HepG2 (cell line): ENCODE measurements around the gene ZFPL1. TPM values are rescaled to one million over a fixed set of nuclear protein-coding genes. Genes with fewer than 3 reads are reported as not detected.

Source experiments
- ATAD3A ChIP-seq: sonication (generic); formaldehyde crosslinking; IDR thresholded peaks from 2 replicates; pipeline ENCODE4 v1.4.0; 2020; ENCODE audit warnings: missing genetic modification reagents
- BCLAF1 ChIP-seq: fragments of 450-650 bp; IDR thresholded peaks from 2 replicates; pipeline ENCODE4 v1.6.1; 2017; ENCODE audit warnings: mild to moderate bottlenecking
- ELF3 ChIP-seq: IDR thresholded peaks from 2 replicates; pipeline ENCODE4 v1.6.1; 2016; ENCODE audit warnings: missing genetic modification reagents, missing compliant biosample characterization
- ELK4 ChIP-seq: sonication (generic); formaldehyde crosslinking; IDR thresholded peaks from 2 replicates; pipeline ENCODE4 v1.9.0; 2021; ENCODE audit warnings: missing genetic modification reagents, borderline replicate concordance
- GATA4 ChIP-seq: sonication (generic); IDR thresholded peaks from 2 replicates; pipeline ENCODE4 v1.6.1; 2016; ENCODE audit warnings: antibody characterized with exemption, low read depth, borderline replicate concordance
- IRF1 ChIP-seq: sonication (generic); formaldehyde crosslinking; IDR thresholded peaks from 2 replicates; pipeline ENCODE4 v1.4.0; 2020; ENCODE audit warnings: low read depth, mild to moderate bottlenecking, missing genetic modification reagents
- KDM5A ChIP-seq: fragments of 200-600 bp; sonication (generic); IDR thresholded peaks from 2 replicates; pipeline ENCODE4 v1.7.0; 2018; ENCODE audit warnings: antibody characterized with exemption, mild to moderate bottlenecking, low read length, borderline replicate concordance
- MED13 ChIP-seq: sonication (generic); formaldehyde crosslinking; IDR thresholded peaks from 2 replicates; pipeline ENCODE4 v1.5.0; 2020; ENCODE audit warnings: missing genetic modification reagents
- MTF2 ChIP-seq: sonication (generic); formaldehyde crosslinking; IDR thresholded peaks from 2 replicates; pipeline ENCODE4 v1.5.0; 2020; ENCODE audit warnings: missing genetic modification reagents, borderline replicate concordance
- NFAT5 ChIP-seq: sonication (generic); formaldehyde crosslinking; IDR thresholded peaks from 2 replicates; pipeline ENCODE4 v1.4.0; 2020; ENCODE audit warnings: missing genetic modification reagents
- NR3C1 ChIP-seq: sonication (generic); formaldehyde crosslinking; IDR thresholded peaks from 2 replicates; pipeline ENCODE4 v1.4.0; 2020; ENCODE audit warnings: missing genetic modification reagents
- PHF21A ChIP-seq: sonication (generic); formaldehyde crosslinking; IDR thresholded peaks from 2 replicates; pipeline ENCODE4 v1.5.0; 2020; ENCODE audit warnings: mild to moderate bottlenecking, missing genetic modification reagents
- PLRG1 ChIP-seq: fragments of 450-650 bp; conservative IDR thresholded peaks from 2 replicates; pipeline ENCODE4 v1.6.1; 2016
- SCMH1 ChIP-seq: sonication (generic); formaldehyde crosslinking; IDR thresholded peaks from 2 replicates; pipeline ENCODE4 v1.9.0; 2021; ENCODE audit warnings: missing genetic modification reagents, mild to moderate bottlenecking, borderline replicate concordance
- STAT5B ChIP-seq: sonication (generic); formaldehyde crosslinking; IDR thresholded peaks from 2 replicates; pipeline ENCODE4 v1.4.0; 2020; ENCODE audit warnings: missing genetic modification reagents
- TAF15 ChIP-seq: fragments of 200-400 bp; formaldehyde crosslinking; IDR thresholded peaks from one replicate; pipeline ENCODE4 v1.6.1; 2018; ENCODE audit warnings: mild to moderate bottlenecking, low read depth, low read length; ENCODE audit not compliant: poor library complexity, severe bottlenecking
- ZFP36L1 ChIP-seq: sonication (generic); formaldehyde crosslinking; IDR thresholded peaks from 2 replicates; pipeline ENCODE4 v1.8.0; 2022; ENCODE audit warnings: mild to moderate bottlenecking, missing genetic modification reagents, moderate library complexity
- ZNF343 ChIP-seq: sonication (generic); formaldehyde crosslinking; IDR thresholded peaks from 2 replicates; pipeline ENCODE4 v1.4.0; 2020; ENCODE audit warnings: mild to moderate bottlenecking, missing genetic modification reagents
- ZNF572 ChIP-seq: sonication (generic); formaldehyde crosslinking; IDR thresholded peaks from 2 replicates; pipeline ENCODE4 v1.5.1; 2020; ENCODE audit warnings: mild to moderate bottlenecking, missing genetic modification reagents
- ZNF713 ChIP-seq: sonication (generic); formaldehyde crosslinking; IDR thresholded peaks from 2 replicates; pipeline ENCODE4 v1.4.0; 2020; ENCODE audit warnings: mild to moderate bottlenecking, missing genetic modification reagents
- ZNF878 ChIP-seq: sonication (generic); formaldehyde crosslinking; IDR thresholded peaks from 2 replicates; pipeline ENCODE4 v1.8.1; 2023; ENCODE audit warnings: mild to moderate bottlenecking, missing genetic modification reagents, moderate library complexity
- polyA plus RNA-seq, 8 experiments: library from polyadenylated mRNA; depleted of rRNA in 3 of 8; stranded (reverse) in 7 of 8; unstranded in 1 of 8; fragments of >200 nt; fragmentation: Illumina TruSeq in 4 of 8; extraction: Trizol in 4 of 8; gene quantifications; 2 replicates each; pipeline versions ENCODE4 v1.2.1 to v1.2.3, GENCODE V29; 2011 to 2016; ENCODE audit warnings: low read depth in 4 of 8, missing spikeins in 1 of 8, mixed read lengths in 1 of 8; ENCODE audit not compliant: insufficient read depth in 1 of 8
- total RNA-seq, 5 experiments: library from RNA; depleted of rRNA; stranded (reverse); fragments of >200 nt; fragmentation: Illumina TruSeq; extraction: Trizol; gene quantifications; 2 replicates each; pipeline ENCODE4 v1.2.3, GENCODE V29; 2016; ENCODE audit warnings: low read depth in 1 of 5

The ZFPL1 gene
- total and polyA plus RNA-seq, 2 of the 13 experiments (the other 11 are each of a cell fraction or from before 2014, with no cell fraction given), result 32.2 to 56.0 TPM

- TF ChIP-seq IRF1 (CRISPR knock-in tag) (no peak), MTF2 (no peak), ZNF343 (CRISPR knock-in tag) (no peak), ZNF572 (no peak), STAT5B (CRISPR knock-in tag) (no peak), KDM5A (no peak; the same call in 1 of the 2 replicates), ZNF713 (no peak), ATAD3A (CRISPR knock-in tag) (no peak), NR3C1 (CRISPR knock-in tag) (no peak), ELK4 (CRISPR knock-in tag) (no peak), PHF21A (CRISPR knock-in tag) (no peak), ZNF878 (CRISPR knock-in tag) (no peak), MED13 (no peak), GATA4 (no peak), SCMH1 (CRISPR knock-in tag) (no peak), ELF3 (CRISPR knock-in tag) (peak; percentile 46; the same call in 1 of the 2 replicates), PLRG1 (no peak), BCLAF1 (no peak), ZFP36L1 (CRISPR knock-in tag) (no peak), NFAT5 (CRISPR knock-in tag) (no peak), TAF15 (no peak)
These were observed 28.7 kb downstream of the ZFPL1 start (continued) for GRCh38 chr11:65112546-65113360.
